IPS DF 6.9 (cell line): ENCODE measurements around the gene MAPKAP1.

ENCODE experiments used
- DNase-seq: peaks from one replicate; pipeline ENCODE4 v3.0.0-alpha.2; 2013; ENCODE audit warnings: low read depth, low spot score
- H3K27ac ChIP-seq: one replicate; pipeline ENCODE4 v1.5.1; 2013; ENCODE audit warnings: low read length, control low read depth
- H3K27me3 ChIP-seq: 2 replicates; pipeline ENCODE4 v1.6.1; 2013; ENCODE audit warnings: mild to moderate bottlenecking, low read length; ENCODE audit not compliant: control insufficient read depth, insufficient read depth
- H3K36me3 ChIP-seq: 2 replicates; pipeline ENCODE4 v1.6.1; 2013; ENCODE audit warnings: low read length; ENCODE audit not compliant: control insufficient read depth, insufficient read depth
- H3K4me1 ChIP-seq: 2 replicates; pipeline ENCODE4 v1.6.1; 2013; ENCODE audit warnings: low read length; ENCODE audit not compliant: control insufficient read depth, insufficient read depth
- H3K4me3 ChIP-seq: 2 replicates; pipeline ENCODE4 v1.5.1; 2013; ENCODE audit warnings: mild to moderate bottlenecking, low read length
- H3K9me3 ChIP-seq: 2 replicates; pipeline ENCODE4 v1.6.1; 2013; ENCODE audit warnings: low read length, inconsistent platforms; ENCODE audit not compliant: control insufficient read depth, insufficient read depth
- WGBS: extraction: QIAGEN DNeasy Blood & Tissue Kit; methylation state at CpG from one replicate; pipeline ENCODE4 v1.1.7; 2013; ENCODE audit warnings: mixed read lengths, missing lambda C conversion rate; ENCODE audit not compliant: insufficient read length, insufficient coverage; 5-methylcytosine and 5-hydroxymethylcytosine counted together

The MAPKAP1 gene

GRCh38 chr9:125747765-125748445 lies 40.9 kb upstream of the MAPKAP1 start:
- Histone ChIP-seq H3K27me3 (no peaks in the 10 kb centered on the region), H3K9me3 (no peaks in the 10 kb centered on the region), H3K27ac (no peak overlapping the region), H3K4me1 (no peaks in the 10 kb centered on the region), H3K4me3 (peak overlapping the region; percentile 87; the same call in 1 of the 2 replicates), H3K36me3 (no peaks in the 10 kb centered on the region)
- WGBS = no CpG with 5 or more reads among the region's 88 CpGs
- no peak for DNase-seq

DNA sequence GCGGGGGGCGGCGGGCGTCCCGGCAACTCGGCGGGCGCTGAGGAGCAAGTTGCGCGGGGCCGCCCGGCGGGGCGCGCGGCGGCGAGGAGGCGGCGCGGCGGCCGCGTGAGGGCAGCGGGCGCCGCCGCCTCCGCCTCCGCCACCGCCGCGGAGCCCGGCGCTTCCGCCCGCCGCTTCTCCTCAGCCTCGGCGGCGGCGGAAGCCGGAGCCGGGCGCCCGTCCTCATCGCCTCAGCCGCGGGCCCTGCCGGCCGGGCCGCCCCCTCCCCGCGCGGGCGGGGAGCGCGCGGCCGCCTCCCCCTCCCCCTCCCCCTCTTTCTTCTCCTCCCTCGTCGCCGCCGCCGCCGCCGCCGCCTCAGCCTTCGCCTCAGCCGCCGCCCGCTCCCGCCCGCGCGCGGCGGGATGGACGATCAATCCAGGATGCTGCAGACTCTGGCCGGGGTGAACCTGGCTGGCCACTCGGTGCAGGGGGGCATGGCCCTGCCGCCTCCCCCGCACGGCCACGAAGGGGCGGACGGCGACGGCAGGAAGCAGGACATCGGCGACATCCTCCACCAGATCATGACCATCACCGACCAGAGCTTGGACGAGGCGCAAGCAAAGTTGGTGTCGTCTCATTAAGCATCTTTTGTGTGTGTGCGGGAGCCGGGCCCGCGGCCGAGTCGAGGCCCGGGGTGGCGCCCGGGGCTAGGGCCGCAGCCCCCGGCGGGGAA lies 40.2 kb upstream of the MAPKAP1 start, which contains the start of gene PBX3:
PBX3 (plus strand) TSS at position 321 of the 712 bp plus-strand sequence.
- no peak for DNase-seq
- Histone ChIP-seq H3K27ac (no peak within 1 kb of the TSS), H3K4me3 (peak within 1 kb of the TSS; percentile 87), H3K9me3 (no peaks in the 10 kb centered on the region), H3K27me3 (no peaks in the 10 kb centered on the region), H3K36me3 (no peaks in the 10 kb centered on the region), H3K4me1 (no peaks in the 10 kb centered on the region)
- no CpG with 5 or more reads among the region's 107 CpGs for WGBS

DNA sequence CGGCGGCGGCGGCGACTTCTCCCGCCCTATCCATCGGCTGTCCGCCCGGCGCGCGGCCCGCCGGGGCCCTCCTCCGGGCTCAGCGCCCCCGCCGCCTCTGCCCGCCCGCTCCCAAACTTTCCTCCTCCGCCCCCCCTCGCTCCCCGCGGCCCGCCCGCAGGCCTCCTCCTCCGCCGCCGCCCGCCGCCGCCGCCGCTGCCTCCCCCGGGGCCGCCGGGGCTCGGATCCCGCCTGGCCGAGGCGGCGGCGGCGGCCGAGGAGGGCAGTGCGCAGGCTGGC lies 39.7 kb upstream of the MAPKAP1 start:
- Histone ChIP-seq H3K9me3 (no peaks in the 10 kb centered on the region), H3K27ac (no peak overlapping the region), H3K27me3 (no peaks in the 10 kb centered on the region), H3K36me3 (no peaks in the 10 kb centered on the region), H3K4me3 (peak overlapping the region; percentile 87), H3K4me1 (no peaks in the 10 kb centered on the region)
- no CpG with 5 or more reads among the region's 46 CpGs for WGBS
- no peak for DNase-seq

GRCh38 chr9:125746017-125746773 lies 39.2 kb upstream of the MAPKAP1 start:
- no CpG with 5 or more reads among the region's 79 CpGs for WGBS
- H3K36me3 ChIP-seq = no peaks in the 10 kb centered on the region
- peak; percentile 91 for DNase-seq
- H3K4me3 ChIP-seq = peak overlapping the region; percentile 87; the same call in 1 of the 2 replicates
- H3K27ac ChIP-seq = no peak overlapping the region
- H3K27me3 ChIP-seq = no peaks in the 10 kb centered on the region
- no peaks in the 10 kb centered on the region for H3K4me1 ChIP-seq
- H3K9me3 ChIP-seq = no peaks in the 10 kb centered on the region

DNA sequence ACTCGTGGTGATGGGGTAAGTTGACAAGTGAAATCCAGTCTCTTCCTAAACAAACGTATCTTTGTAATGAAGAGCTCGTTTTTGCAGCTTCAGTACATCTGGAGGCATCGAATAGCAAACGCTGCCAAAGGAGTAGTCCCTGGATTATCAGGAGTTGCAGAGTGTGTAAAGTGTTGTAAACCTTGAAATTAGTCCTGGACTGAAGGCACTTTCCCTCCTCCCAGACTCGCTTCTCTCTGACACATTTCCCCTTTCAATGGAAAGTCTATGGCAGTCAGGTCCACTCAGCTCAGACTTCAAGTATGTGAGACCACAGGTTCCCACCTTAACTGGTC lies 38.6 kb upstream of the MAPKAP1 start:
- Histone ChIP-seq H3K4me3 (no peak overlapping the region), H3K9me3 (no peaks in the 10 kb centered on the region), H3K4me1 (no peaks in the 10 kb centered on the region), H3K27me3 (no peaks in the 10 kb centered on the region), H3K27ac (no peak overlapping the region), H3K36me3 (no peaks in the 10 kb centered on the region)
- WGBS = no CpG with 5 or more reads among the region's 6 CpGs
- no peak for DNase-seq

DNA sequence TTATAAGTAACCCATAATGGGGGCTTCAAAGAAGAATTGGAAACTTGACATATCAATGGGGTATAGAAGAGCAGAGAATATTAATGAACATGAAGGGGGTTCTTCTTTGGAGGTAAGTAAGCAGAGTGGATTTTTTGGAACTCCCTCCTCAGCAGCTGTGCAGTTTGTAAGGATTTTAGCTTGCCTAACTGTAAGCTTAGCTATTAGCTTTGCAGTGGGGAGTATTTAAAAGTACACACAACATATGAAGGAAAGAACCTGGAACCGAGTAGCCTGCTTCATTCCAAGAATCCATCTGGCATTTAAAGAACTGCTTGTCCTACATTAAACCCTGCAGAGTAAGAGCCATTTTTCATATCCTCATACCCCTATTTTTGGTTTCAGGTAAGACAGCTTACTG lies 38.0 kb upstream of the MAPKAP1 start:
- H3K27ac ChIP-seq = no peak overlapping the region
- H3K9me3 ChIP-seq = no peaks in the 10 kb centered on the region
- no peak overlapping the region for H3K4me3 ChIP-seq
- no peaks in the 10 kb centered on the region for H3K36me3 ChIP-seq
- no CpG with 5 or more reads among the region's 1 CpG for WGBS
- H3K4me1 ChIP-seq = no peaks in the 10 kb centered on the region
- no peak for DNase-seq
- H3K27me3 ChIP-seq = no peaks in the 10 kb centered on the region

GRCh38 chr9:125744616-125745015 lies 37.6 kb upstream of the MAPKAP1 start:
- Histone ChIP-seq H3K9me3 (no peaks in the 10 kb centered on the region), H3K4me3 (no peak overlapping the region), H3K36me3 (no peaks in the 10 kb centered on the region), H3K4me1 (no peaks in the 10 kb centered on the region), H3K27ac (no peak overlapping the region), H3K27me3 (no peaks in the 10 kb centered on the region)
- WGBS = no CpG with 5 or more reads among the region's 5 CpGs
- DNase-seq = no peak

GRCh38 chr9:125743682-125744428 lies 36.8 kb upstream of the MAPKAP1 start:
- Histone ChIP-seq H3K4me1 (no peaks in the 10 kb centered on the region), H3K27ac (no peak overlapping the region), H3K36me3 (no peaks in the 10 kb centered on the region), H3K27me3 (no peaks in the 10 kb centered on the region), H3K9me3 (no peaks in the 10 kb centered on the region), H3K4me3 (no peak overlapping the region)
- no CpG with 5 or more reads among the region's 5 CpGs for WGBS
- DNase-seq = no peak

DNA sequence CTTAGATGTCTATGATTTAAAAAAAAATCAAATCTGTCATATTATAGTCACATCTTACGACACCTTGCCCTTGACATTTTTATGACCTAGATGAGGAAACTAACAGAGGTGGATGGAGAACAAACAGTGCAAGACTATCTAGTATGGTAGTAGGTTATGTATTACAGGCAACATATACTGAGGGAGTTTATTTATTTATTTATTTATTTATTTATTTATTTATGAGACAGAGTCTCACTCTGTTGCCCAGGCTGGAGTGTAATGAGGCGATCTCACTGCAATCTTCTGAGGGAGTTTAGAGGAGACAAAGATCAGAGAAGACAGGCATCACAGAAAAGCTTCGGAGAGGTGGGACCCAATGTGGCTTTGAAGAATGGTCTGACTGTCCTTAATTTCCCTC lies 35.6 kb upstream of the MAPKAP1 start:
- no peak for DNase-seq
- no peak overlapping the region for H3K4me3 ChIP-seq
- H3K27me3 ChIP-seq = no peaks in the 10 kb centered on the region
- H3K27ac ChIP-seq = no peak overlapping the region
- H3K4me1 ChIP-seq = no peaks in the 10 kb centered on the region
- no CpG with 5 or more reads among the region's 3 CpGs for WGBS
- H3K9me3 ChIP-seq = no peaks in the 10 kb centered on the region
- no peaks in the 10 kb centered on the region for H3K36me3 ChIP-seq

DNA sequence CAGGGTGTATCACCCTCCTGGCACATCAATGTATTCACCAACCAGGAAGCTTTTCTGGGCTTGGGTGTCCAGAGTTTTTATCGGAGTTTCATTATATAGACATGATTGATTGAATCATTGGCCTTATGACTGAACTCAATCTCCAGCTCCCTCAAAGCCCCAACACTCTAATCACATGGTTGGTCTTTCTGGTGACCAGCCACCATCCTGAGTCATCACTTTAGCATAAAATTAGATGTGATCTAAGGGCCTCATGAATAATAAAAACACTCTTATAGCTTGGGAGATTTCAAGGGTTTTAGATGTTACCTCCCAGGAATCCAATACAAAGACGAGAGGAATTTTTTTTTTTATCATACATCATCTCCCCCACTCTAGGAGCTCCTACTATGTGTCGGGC lies 32.4 kb upstream of the MAPKAP1 start:
- no peak overlapping the region for H3K4me3 ChIP-seq
- H3K4me1 ChIP-seq = no peaks in the 10 kb centered on the region
- DNase-seq = no peak
- WGBS = no CpG with 5 or more reads among the region's 3 CpGs
- no peaks in the 10 kb centered on the region for H3K36me3 ChIP-seq
- H3K27ac ChIP-seq = no peak overlapping the region
- H3K27me3 ChIP-seq = no peaks in the 10 kb centered on the region
- H3K9me3 ChIP-seq = no peaks in the 10 kb centered on the region
